ENCODE data around the gene CD7.

CD7 gene

GRCh38 chr17:82329683-82330321 lies 12.4 kb upstream of the CD7 start:
- DNase-seq (ENCODE audit: extremely low spot score, insufficient read length, low read depth) (no peak), FAIRE-seq (no peak)

- FAIRE-seq (no peak), DNase-seq (ENCODE audit: extremely low spot score, insufficient read length, low read depth) (no peak)
Measured at GRCh38 chr17:82328994-82329507, 11.6 kb upstream of the CD7 start.

GRCh38 chr17:82328141-82328993 lies 11.0 kb upstream of the CD7 start:
- FAIRE-seq: no peak

GRCh38 chr17:82327757-82328140 lies 10.3 kb upstream of the CD7 start:
- DNase-seq (ENCODE audit: extremely low spot score, insufficient read length, low read depth): no peak
- no peak for FAIRE-seq

More at GRCh38 chr17:82328141-82328993, 11.0 kb upstream of the CD7 start:
- DNase-seq (ENCODE audit: extremely low spot score, insufficient read length, low read depth): no peak

- no peak for DNase-seq (ENCODE audit: extremely low spot score, insufficient read length, low read depth)
- no peak for FAIRE-seq
Measured at GRCh38 chr17:82327289-82327688, 9.9 kb upstream of the CD7 start.

GRCh38 chr17:82325286-82326180 lies 8.1 kb upstream of the CD7 start:
- DNase-seq (ENCODE audit: extremely low spot score, insufficient read length, low read depth) (no peak), FAIRE-seq (no peak)

- FAIRE-seq: no peak
Measured at GRCh38 chr17:82324566-82325285, 7.3 kb upstream of the CD7 start.

GRCh38 chr17:82323514-82324234 lies 6.3 kb upstream of the CD7 start:
- FAIRE-seq: no peak
- no peak for DNase-seq (ENCODE audit: extremely low spot score, insufficient read length, low read depth)

More at GRCh38 chr17:82324566-82325285, 7.3 kb upstream of the CD7 start:
- DNase-seq (ENCODE audit: extremely low spot score, insufficient read length, low read depth): no peak

GRCh38 chr17:82322526-82323453 lies 5.4 kb upstream of the CD7 start:
- FAIRE-seq (no peak), DNase-seq (ENCODE audit: extremely low spot score, insufficient read length, low read depth) (no peak)

- no peak for FAIRE-seq
- DNase-seq (ENCODE audit: extremely low spot score, insufficient read length, low read depth): no peak
Measured at GRCh38 chr17:82321947-82322466, 4.6 kb upstream of the CD7 start.

- FAIRE-seq (peak; percentile 44), DNase-seq (ENCODE audit: extremely low spot score, insufficient read length, low read depth) (no peak)
Measured at GRCh38 chr17:82320956-82321927, 3.8 kb upstream of the CD7 start.

- FAIRE-seq (no peak), DNase-seq (ENCODE audit: extremely low spot score, insufficient read length, low read depth) (no peak)
Measured at GRCh38 chr17:82320140-82320840, 2.9 kb upstream of the CD7 start.

- DNase-seq (ENCODE audit: extremely low spot score, insufficient read length, low read depth): no peak
- no peak for FAIRE-seq
Measured at GRCh38 chr17:82319619-82320062, 2.2 kb upstream of the CD7 start.

- FAIRE-seq (no peak), DNase-seq (ENCODE audit: extremely low spot score, insufficient read length, low read depth) (no peak)
Measured at GRCh38 chr17:82318772-82319606, 1.6 kb upstream of the CD7 start.

GRCh38 chr17:82318169-82318498 lies 726 bp upstream of the CD7 start:
- DNase-seq (ENCODE audit: extremely low spot score, insufficient read length, low read depth) (no peak), FAIRE-seq (no peak)

All from GM18507 (cell line).